Motor neuron (in vitro differentiated cells): ENCODE data around the gene DOHH. TPM values are rescaled to one million over a fixed set of nuclear protein-coding genes. Genes with fewer than 3 reads are reported as not detected.
A peak's percentile ranks its signal among the peaks of the same experiment; 100 is the strongest.

Experiments
- ATAC-seq, 8 experiments: fragments of 200-7000 bp; cut with Tn5 transposase; replicated peaks in 6 of 8; 2 replicates each; pipeline ENCODE4 v1.8.0; 2021; ENCODE audit warnings: mild to moderate bottlenecking in 8 of 8, moderate library complexity in 8 of 8
- H3K27ac ChIP-seq, 2 donors: fragments of 250-450 bp; sonication (Bioruptor Pico); 2 replicates each; pipeline ENCODE4 v1.9.0; 2021; ENCODE audit warnings: antibody characterized with exemption in 2 of 2, mild to moderate bottlenecking in 2 of 2, moderate library complexity in 1 of 2
- H3K4me1 ChIP-seq, 2 donors: fragments of 250-450 bp; sonication (Bioruptor Pico); replicated peaks in 1 of 2; 2 replicates each; pipeline ENCODE4 v1.6.1; 2021; ENCODE audit warnings: antibody characterized with exemption in 2 of 2, mild to moderate bottlenecking in 2 of 2, moderate library complexity in 1 of 2
- H3K4me3 ChIP-seq, 5 donors: fragments of 250-450 bp; sonication (Bioruptor Pico); 2 replicates each; pipeline ENCODE4 v1.9.0; 2021; ENCODE audit warnings: antibody characterized with exemption in 5 of 5, mild to moderate bottlenecking in 5 of 5, moderate library complexity in 4 of 5
- WGBS, 10 experiments: fragments of 450-650 bp; shearing (Covaris generic); methylation state at CpG; one replicate each; pipeline ENCODE4 v1.0.0; 2022; 5-methylcytosine and 5-hydroxymethylcytosine counted together
- in situ Hi-C, 9 experiments: fragments of 400-800 bp; cut with MboI; loops; one replicate each; pipeline ENCODE4 v1.15.0; 2021; ENCODE audit warnings: low sequenced_read_pairs in 9 of 9, low pct_unique_long_range_greater_than_20kb in 2 of 9; ENCODE audit not compliant: unreplicated experiment in 9 of 9
- total RNA-seq, 8 experiments: library from RNA; unstranded; fragments of 300-600 nt; gene quantifications; 2 replicates each; pipeline versions ENCODE4 v1.2.3 to v1.2.4, GENCODE V29; 2022

The DOHH gene
- total RNA-seq, 8 experiments from 2014 or later, result 4.6 to 11.4 (median 8.2) TPM

DNA sequence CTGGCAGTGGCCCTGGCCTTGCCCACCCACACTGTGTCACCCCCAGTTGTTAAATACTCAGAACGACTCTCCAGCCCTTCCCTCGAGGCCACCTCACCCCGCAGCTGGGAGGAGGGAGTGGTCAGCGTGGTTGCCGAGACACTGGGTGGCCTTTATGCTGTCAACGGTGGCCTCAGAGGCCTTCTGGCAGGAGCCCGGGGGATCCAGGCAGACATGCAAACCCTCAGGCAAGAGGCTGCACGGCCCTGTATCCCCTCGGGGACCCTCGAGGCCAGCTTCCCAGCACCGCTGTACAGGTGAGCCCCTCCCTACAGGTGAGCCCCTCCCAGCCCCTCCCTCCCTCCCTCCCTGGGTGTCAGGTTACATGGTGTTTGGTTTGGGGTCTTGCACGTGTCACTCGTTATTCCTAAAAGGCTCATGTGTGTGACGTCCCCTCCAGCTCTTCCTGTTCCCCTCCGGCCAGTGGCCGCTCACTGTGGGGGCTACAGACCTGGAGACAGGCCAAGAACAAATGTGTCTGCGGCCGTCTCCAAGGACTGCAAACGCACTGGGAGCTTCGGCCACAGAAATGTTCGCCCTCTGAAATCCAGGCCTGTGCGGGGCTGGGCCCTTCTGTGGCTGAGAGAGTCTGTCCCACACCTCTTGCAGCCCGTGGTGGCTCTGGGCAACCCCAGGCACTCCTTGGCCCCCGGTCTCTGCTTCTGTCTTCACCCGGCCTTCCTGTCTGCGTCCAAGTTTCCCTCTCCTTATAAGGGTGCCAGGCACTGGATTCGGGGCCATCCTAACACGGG, 38.7 kb upstream of the DOHH start, which contains the start of gene TEKTIP1:
TEKTIP1 (plus strand) TSS at position 210 of the 791 bp plus-strand sequence; CDS start at position 214, 4 bp downstream.
- 13 to 100% (median 60%) methylated on average over 2 to 7 of the region's 28 CpGs; no CpG with 5 or more reads in 4 of the 10 experiments for WGBS, 10 experiments
- Histone ChIP-seq H3K4me3 (no peak within 1 kb of the TSS), H3K27ac (peak within 1 kb of the TSS in 1 of 2 donors; percentile 70), H3K4me1 (peaks cover 0 to 11% of the 10 kb centered on the region in 2 donors)
- in situ Hi-C loops, result no loop called here
- peak in 7 of 8 experiments; percentile 19 to 66 (median 34) for ATAC-seq

DNA sequence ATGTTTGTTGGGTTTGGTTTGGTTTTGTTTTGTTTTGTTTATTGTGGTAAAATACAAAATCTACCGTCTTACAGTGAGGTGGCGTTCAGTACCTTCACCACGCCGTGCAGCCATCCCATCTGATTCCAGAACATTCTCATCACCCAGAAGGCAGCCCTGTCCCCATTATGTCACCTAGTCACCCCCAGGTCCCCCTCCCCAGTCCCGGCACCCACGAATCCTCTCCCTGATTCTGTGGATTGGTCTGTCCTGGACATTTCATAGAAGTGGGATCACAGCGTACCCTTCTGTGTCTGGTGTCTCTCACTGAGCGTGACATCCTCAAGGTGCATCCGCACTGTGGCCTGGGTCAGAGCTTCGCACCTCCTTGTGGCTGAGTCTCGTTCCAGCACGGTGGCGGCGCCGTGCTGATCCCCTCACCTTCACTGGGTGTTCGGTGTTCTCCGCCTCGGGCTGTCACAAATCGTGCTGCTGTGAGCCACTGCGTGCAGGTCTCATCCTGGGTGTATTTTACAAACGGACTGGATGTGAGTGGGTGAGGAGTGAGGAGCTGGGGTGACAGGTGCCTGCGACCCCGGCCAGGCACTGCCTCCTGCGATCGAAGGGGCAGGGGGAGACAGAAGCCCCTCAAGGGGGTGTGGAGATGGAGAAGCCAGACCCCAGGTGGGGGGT, 37.9 kb upstream of the DOHH start:
- H3K4me3 ChIP-seq, result no peak overlapping the region
- ATAC-seq, result peak in 4 of 8 experiments; percentile 2 to 13 (median 6)
- in situ Hi-C loops, result no loop called here
- WGBS, 10 experiments, result 80 to 96% (median 88%) methylated on average over 2 to 6 of the region's 25 CpGs; no CpG with 5 or more reads in 5 of the 10 experiments
- peak overlapping the region in 1 of 2 donors; percentile 70 for H3K27ac ChIP-seq
- H3K4me1 ChIP-seq, result peaks cover 0 to 11% of the 10 kb centered on the region in 2 donors

DNA sequence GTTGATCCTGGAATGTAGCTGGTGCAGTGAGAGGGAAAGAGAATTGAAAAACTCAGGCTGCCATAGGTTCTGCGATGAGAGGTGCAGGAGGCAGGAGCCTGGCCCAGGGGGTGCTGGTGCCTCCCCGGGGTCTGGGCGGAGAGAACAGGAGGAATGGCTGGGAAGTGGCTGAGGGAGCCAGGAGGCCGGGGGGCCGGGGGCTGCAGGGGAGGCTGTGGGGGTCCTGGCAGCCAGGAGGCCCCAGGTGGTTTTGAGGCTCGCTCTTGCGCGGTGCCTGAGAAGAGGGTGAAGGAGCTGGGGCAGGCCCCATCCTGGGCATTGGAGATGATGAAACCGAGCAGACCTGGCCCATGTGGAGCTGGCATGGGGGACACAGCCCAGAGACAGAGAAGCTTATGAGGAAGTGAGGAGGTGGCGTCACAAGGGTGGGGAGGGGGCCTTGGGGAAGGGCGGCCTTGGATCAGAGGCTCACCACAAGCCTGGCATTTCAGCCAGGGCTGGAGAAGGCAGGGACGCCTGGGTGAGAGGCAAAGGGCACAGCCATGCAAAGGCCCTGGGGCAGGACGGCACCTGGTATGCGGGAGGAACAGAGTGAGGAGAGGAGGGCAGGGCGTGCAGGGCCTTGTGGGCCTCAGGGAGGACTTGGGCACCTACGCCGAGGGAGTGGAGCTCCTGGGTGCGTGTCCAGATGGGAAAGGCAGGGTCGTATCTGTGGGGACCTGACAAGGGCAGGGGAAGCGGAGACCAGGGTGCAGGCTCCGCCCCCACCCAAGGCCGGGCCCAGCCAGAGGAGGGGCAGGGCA, 37.2 kb upstream of the DOHH start:
- Histone ChIP-seq H3K4me3 (no peak overlapping the region), H3K4me1 (peaks cover 0 to 11% of the 10 kb centered on the region in 2 donors), H3K27ac (peak overlapping the region in 1 of 2 donors; percentile 42)
- peak in 7 of 8 experiments; percentile 1 to 13 (median 6) for ATAC-seq
- in situ Hi-C loops, result no loop called here
- 79 to 93% (median 83%) methylated on average over 1 to 5 of the region's 22 CpGs; no CpG with 5 or more reads in 6 of the 10 experiments for WGBS, 10 experiments

DNA sequence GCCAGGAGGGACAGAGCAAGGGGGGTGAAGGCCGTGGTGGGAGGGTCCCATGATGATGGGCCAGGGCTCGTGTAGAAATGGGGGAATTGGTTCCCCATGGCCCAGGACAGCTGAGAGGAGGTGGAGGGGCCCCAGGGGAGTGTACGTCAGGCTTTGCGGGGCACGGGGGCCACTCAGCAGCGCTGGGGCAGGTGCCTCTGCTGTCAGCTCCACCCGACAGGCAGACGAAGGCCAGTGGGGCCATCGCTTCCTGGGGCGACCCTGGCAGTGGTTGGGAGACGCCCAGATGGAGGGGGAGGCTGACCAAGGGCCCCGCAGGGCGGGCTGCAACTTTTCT, 36.6 kb upstream of the DOHH start:
- Histone ChIP-seq H3K4me3 (no peak overlapping the region), H3K4me1 (peaks cover 0 to 11% of the 10 kb centered on the region in 2 donors), H3K27ac (peak overlapping the region in 1 of 2 donors; percentile 42)
- 75 to 80% methylated on average over 2 of the region's 13 CpGs; no CpG with 5 or more reads in 8 of the 10 experiments for WGBS, 10 experiments
- peak in 2 of 8 experiments; percentile 3 to 6 for ATAC-seq
- in situ Hi-C loops, result no loop called here

DNA sequence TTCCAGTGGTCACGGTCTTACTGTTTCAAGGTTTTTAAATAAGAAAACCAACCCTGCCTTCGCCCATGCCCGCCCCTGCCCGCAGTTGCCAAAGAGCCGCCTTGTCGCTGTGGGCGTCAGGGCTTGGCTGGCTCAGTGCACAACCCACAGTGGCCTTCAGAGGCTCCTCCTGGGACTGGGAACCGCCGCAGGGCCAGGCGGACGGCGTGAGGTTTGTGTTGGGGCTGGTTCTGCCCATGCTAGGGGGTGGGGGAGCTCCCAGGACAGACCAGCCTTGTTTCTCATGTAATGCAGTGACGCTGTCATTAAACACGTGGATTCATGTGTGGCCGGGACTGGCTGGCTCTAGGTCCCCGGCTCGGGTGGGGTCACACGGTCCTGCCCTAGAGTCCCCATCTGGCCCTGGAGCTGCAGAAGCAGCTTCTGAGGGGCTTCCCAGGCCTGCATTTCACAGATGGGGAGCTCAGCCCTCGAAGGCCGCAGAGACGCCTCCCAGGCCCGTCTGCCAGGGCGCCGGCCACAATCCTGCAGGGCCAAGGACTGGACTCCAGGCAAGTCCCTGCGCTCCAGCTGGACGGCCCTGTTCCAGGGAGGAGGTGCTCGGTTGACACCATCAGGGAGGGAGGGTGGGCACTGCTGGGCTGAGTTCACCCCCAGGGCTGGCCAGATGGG, 36.1 kb upstream of the DOHH start:
- H3K27ac ChIP-seq, result no peak overlapping the region
- in situ Hi-C loops, result no loop called here
- peak in 4 of 8 experiments; percentile 4 to 82 (median 20) for ATAC-seq

DNA sequence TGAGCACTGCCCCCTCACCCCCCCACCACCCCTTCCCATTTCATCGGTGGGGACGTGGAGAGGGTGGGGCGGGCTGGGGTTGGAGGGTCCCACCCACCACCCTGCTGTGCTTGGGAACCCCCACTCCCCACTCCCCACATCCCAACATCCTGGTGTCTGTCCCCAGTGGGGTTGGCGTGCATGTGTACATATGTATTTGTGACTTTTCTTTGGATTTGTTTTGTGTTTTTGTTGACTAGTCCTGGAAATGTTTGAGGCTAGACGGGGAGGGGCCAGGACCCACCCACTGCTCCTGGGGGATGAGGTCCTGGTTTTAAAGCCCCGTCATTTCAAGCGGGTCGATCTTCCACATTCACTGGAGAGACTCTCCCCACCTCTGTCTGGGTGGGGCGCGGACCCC, 35.5 kb upstream of the DOHH start:
- Histone ChIP-seq H3K27ac (no peak overlapping the region), H3K4me1 (peaks cover 0 to 11% of the 10 kb centered on the region in 2 donors), H3K4me3 (no peak overlapping the region)
- WGBS, 10 experiments, result 93 to 100% methylated on average over 2 to 3 of the region's 10 CpGs; no CpG with 5 or more reads in 8 of the 10 experiments
- in situ Hi-C loops, result no loop called here
- no peak for ATAC-seq

More for the DNA sequence above, 36.1 kb upstream of the DOHH start:
- Histone ChIP-seq H3K4me1 (peaks cover 0 to 11% of the 10 kb centered on the region in 2 donors), H3K4me3 (no peak overlapping the region)
- WGBS, 10 experiments, result 80 to 100% (median 83%) methylated on average over 1 to 3 of the region's 27 CpGs; no CpG with 5 or more reads in 6 of the 10 experiments

DNA sequence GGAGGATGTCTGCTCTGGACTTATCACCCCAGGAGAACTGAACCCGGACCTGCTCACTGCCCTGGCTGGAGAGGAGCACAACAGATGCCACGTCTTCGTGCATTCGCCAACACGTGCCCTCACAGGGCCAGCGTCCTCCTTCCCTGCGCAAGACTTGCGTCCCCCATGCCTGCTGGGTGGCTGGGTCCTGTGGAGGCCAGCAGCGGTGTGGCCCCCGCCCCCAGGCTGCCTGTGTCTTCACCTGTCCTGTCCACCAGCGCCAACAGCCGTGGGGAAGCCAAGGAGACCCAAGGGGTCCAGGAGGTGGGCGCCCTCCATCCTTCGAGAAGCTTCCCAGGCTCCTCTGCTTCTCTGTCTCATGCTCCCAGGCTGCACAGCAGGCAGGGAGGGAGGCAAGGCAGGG, 35.1 kb upstream of the DOHH start:
- H3K27ac ChIP-seq, result no peak overlapping the region
- in situ Hi-C loops, result no loop called here
- H3K4me1 ChIP-seq, result peaks cover 0 to 11% of the 10 kb centered on the region in 2 donors
- ATAC-seq, result no peak
- WGBS, 10 experiments, result 94 to 100% methylated on average over 3 to 7 of the region's 14 CpGs; no CpG with 5 or more reads in 8 of the 10 experiments
- H3K4me3 ChIP-seq, result no peak overlapping the region

DNA sequence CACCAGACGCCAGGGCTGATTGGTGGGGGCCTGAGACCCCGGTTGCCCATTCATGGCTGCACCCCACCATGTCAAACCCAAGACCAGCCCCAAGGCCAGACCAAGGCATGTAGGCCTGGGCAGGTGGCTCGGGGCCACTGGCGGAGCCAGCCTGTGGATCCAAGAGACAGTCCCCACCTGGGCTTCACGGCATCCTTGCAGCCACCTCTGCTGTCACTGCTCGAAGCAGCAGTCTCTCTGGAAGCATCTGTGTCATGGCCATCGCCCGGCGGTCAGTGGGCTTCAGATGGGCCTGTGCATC, 34.7 kb upstream of the DOHH start:
- Histone ChIP-seq H3K27ac (no peak overlapping the region), H3K4me1 (peaks cover 0 to 11% of the 10 kb centered on the region in 2 donors), H3K4me3 (no peak overlapping the region)
- ATAC-seq, result peak in 1 of 8 experiments; percentile 1
- 100% methylated on average over 1 to 3 of the region's 9 CpGs; no CpG with 5 or more reads in 7 of the 10 experiments for WGBS, 10 experiments
- in situ Hi-C loops, result no loop called here

DNA sequence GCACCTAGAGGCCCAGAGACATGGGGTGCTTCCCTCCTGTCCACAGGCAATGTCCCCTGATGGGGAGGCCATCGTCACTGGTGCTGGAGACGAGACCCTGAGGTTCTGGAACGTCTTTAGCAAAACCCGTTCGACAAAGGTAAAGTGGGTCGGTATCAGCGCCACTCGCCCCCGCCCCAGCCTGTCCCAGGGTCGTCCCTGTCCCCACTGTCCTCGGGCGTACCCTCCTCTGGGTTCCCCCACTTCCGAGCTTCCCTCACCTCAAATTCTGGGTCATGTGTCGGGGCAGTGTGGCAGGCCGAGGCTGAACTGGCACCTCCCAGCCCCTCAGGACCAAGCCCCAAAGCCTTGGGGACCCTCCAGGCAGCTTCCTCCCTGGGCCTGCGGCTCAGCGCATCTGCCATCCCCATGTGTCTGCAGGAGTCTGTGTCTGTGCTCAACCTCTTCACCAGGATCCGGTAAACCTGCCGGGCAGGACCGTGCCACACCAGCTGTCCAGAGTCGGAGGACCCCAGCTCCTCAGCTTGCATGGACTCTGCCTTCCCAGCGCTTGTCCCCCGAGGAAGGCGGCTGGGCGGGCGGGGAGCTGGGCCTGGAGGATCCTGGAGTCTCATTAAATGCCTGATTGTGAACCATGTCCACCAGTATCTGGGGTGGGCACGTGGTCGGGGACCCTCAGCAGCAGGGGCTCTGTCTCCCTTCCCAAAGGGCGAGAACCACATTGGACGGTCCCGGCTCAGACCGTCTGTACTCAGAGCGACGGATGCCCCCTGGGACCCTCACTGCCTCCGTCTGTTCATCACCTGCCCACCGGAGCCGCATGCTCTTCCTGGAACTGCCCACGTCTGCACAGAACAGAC, 34.1 kb upstream of the DOHH start:
- in situ Hi-C loops, result no loop called here
- Histone ChIP-seq H3K4me1 (peaks cover 0 to 11% of the 10 kb centered on the region in 2 donors), H3K27ac (no peak overlapping the region), H3K4me3 (no peak overlapping the region)
- WGBS, 10 experiments, result 79 to 90% (median 89%) methylated on average over 5 to 9 of the region's 38 CpGs; no CpG with 5 or more reads in 7 of the 10 experiments
- peak in 4 of 8 experiments; percentile 2 to 9 (median 4) for ATAC-seq

DNA sequence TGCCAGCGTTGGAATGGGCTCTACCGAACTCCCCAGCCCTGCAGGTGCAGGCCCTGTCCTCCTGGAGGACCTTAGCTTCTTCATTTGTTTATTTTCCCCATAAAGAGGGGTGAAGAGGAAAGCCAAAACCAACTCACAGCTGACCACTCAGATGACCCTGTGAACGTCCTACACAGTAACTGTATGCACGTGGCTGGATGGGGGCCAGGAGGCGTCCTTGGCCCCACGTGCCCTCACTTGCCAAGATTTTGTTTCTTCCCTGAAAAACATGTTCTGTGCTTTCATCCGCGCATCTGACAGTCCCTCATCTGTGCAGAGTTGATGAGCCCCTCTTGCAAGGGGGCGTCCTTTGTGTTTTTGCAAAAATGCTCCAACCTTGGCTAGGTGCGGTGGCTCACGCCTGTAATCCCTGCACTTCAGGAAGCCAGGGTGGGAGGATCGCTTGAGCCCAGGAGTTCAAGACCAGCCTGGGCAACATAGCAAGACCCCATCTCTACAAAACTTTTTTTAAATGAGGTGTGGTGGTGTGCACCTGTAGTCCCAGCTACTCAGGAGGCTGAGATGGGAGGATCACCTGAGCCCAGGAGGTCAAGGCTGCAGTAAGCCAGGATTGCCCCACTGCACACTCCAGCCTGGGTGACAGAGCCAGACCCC, 33.2 kb upstream of the DOHH start:
- ATAC-seq, result no peak
- Histone ChIP-seq H3K4me3 (no peak overlapping the region), H3K4me1 (peaks cover 0 to 2% of the 10 kb centered on the region in 2 donors), H3K27ac (no peak overlapping the region)
- WGBS, 10 experiments, result 70 to 100% (median 93%) methylated on average over 1 to 6 of the region's 12 CpGs; no CpG with 5 or more reads in 3 of the 10 experiments
- in situ Hi-C loops, result no loop called here

DNA sequence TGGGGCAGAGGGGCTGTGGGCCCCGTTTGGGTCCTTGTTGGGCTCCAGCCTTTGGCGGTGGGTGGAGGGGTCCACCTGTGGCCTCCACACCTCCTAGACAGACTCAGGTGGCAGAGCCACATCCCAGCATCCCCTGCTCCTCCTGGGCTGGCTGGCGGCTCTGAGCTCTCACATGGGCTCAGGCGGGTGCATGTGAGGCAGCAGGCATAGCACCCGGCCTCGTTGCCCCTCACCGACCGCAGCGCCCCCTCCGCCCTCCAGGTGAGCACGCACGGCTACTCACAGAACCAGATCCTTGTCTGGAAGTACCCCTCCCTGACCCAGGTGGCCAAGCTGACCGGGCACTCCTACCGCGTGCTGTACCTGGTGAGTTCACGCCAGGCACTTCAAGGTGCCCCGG, 32.6 kb upstream of the DOHH start:
- in situ Hi-C loops, result no loop called here
- H3K4me3 ChIP-seq, result no peak overlapping the region
- no peak overlapping the region for H3K27ac ChIP-seq
- 100% methylated on average over 1 to 2 of the region's 17 CpGs; no CpG with 5 or more reads in 8 of the 10 experiments for WGBS, 10 experiments
- H3K4me1 ChIP-seq, result no peaks in the 10 kb centered on the region
- peak in 1 of 8 experiments; percentile 1 for ATAC-seq
